Neutrophil (primary cell): ENCODE results near the gene CHST11.
A peak's percentile ranks its signal among the peaks of the same experiment; 100 is the strongest.

ENCODE experiments used
- H3K27ac ChIP-seq: fragments of 200-600 bp; sonication (generic); 2 replicates; pipeline ENCODE4 v1.5.1; 2016; ENCODE audit warnings: mild to moderate bottlenecking, moderate library complexity
- H3K27me3 ChIP-seq: fragments of 200-600 bp; sonication (generic); 2 replicates; pipeline ENCODE4 v1.6.0; 2016; ENCODE audit warnings: mild to moderate bottlenecking
- H3K36me3 ChIP-seq: fragments of 200-600 bp; sonication (generic); 2 replicates; pipeline ENCODE4 v1.5.1; 2017
- H3K4me1 ChIP-seq, 2 experiments: fragments of 200-600 bp in 1 of 2; sonication (generic) in 1 of 2; 1 replicate in 1 of 2; 2 replicates in 1 of 2; pipeline versions ENCODE4 v1.5.1 to v1.6.1; 2013 to 2016; ENCODE audit warnings: low read depth in 1 of 2, low read length in 1 of 2, mild to moderate bottlenecking in 1 of 2, moderate library complexity in 1 of 2; ENCODE audit not compliant: control insufficient read depth in 1 of 2, insufficient read depth in 1 of 2
- H3K4me3 ChIP-seq, 2 experiments: fragments of 200-600 bp in 1 of 2; sonication (generic) in 1 of 2; 1 replicate in 1 of 2; 2 replicates in 1 of 2; pipeline ENCODE4 v1.5.1; 2013 to 2016; ENCODE audit warnings: low read depth in 1 of 2, low read length in 1 of 2, mild to moderate bottlenecking in 1 of 2, moderate library complexity in 1 of 2
- H3K9me3 ChIP-seq: fragments of 200-600 bp; sonication (generic); 2 replicates; pipeline ENCODE4 v1.5.1; 2016
- TF ChIP-seq, protein P1 (sequence below): fragments of 200-600 bp; sonication (generic); IDR thresholded peaks from 2 replicates; pipeline ENCODE4 v1.5.1; 2016; ENCODE audit warnings: antibody characterized with exemption

The CHST11 gene

DNA sequence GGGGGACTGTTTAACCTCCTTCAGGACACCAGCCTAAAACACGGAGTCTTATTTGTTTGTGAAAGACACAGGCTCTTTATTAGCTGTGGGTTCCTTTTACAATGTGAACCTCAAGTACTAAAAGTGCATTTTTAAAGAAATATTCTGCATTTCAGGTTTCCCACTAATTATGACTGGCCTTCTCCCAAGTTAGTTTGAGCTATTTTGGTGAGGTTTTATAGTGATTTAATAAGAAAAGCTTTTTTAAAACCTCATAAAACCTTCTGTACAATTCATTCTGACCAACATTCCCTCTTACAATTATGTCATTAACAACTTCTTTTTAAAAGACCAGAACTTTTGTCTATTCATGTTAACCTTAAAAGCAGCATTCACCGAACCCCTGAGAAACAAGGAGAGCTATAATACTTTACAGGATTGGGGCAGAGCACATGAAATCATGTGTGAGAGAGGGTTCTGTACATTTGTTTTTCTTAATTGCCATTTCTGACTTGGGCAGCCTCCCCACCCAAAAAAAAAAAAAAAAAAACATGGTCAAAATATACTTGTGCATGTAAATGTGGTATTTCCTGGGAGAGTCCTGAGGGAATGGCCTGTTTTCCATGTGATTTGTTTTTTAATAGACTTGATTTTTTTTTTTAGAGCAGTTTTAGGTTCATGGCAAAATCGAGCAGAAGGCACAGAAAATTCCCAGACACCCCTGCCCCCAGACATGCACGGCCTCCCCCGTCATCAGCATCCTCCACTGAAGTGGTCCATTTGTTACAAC is 169.5 kb downstream of the CHST11 start:
- peaks cover 25 to 29% of the 10 kb centered on the region in 2 experiments for H3K4me1 ChIP-seq
- no peaks in the 10 kb centered on the region for H3K36me3 ChIP-seq
- no peak overlapping the region for H3K4me3 ChIP-seq
- TF ChIP-seq, protein P1, sequence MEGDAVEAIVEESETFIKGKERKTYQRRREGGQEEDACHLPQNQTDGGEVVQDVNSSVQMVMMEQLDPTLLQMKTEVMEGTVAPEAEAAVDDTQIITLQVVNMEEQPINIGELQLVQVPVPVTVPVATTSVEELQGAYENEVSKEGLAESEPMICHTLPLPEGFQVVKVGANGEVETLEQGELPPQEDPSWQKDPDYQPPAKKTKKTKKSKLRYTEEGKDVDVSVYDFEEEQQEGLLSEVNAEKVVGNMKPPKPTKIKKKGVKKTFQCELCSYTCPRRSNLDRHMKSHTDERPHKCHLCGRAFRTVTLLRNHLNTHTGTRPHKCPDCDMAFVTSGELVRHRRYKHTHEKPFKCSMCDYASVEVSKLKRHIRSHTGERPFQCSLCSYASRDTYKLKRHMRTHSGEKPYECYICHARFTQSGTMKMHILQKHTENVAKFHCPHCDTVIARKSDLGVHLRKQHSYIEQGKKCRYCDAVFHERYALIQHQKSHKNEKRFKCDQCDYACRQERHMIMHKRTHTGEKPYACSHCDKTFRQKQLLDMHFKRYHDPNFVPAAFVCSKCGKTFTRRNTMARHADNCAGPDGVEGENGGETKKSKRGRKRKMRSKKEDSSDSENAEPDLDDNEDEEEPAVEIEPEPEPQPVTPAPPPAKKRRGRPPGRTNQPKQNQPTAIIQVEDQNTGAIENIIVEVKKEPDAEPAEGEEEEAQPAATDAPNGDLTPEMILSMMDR: no peak
- H3K27me3 ChIP-seq: no peaks in the 10 kb centered on the region
- H3K27ac ChIP-seq: no peak overlapping the region
- H3K9me3 ChIP-seq: no peaks in the 10 kb centered on the region

DNA sequence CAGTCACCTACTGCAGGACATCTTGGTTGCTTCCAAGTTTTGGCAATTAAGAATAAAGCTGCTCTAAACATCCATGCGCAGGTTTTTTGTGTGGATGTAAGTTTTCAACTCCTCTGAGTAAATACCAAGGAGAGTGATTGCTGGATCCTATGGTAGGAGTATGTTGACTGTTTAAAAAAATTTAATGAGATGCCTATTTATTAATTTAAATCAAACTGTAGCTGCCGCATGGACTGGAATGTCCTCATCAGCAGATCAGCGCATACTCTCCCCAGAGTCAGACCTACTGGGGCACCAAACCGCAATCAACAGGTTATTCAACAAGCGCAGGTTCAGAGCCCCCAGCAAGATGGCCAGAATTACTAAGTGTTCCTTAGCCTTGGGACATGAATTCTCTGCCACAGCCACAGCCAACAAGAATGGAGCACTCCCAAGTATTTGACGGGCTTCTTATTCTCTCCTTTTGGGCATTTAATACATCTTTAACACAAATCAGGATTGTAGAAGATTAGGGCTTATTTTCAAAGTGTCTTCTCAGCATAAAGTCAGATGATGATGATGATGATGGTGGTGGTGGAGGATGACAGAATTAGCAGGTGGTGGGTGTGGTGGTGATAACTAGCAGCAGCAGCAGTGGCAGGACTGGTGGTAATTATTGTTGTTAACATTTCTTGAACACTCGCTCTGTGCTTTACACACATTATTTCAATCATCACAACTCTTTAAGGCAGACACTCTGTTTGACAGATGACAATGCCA is 170.7 kb downstream of the CHST11 start:
- TF ChIP-seq, protein P1: no peak
- H3K27me3 ChIP-seq: no peaks in the 10 kb centered on the region
- no peak overlapping the region for H3K4me3 ChIP-seq
- no peaks in the 10 kb centered on the region for H3K9me3 ChIP-seq
- peaks cover 22 to 25% of the 10 kb centered on the region in 2 experiments for H3K4me1 ChIP-seq
- no peaks in the 10 kb centered on the region for H3K36me3 ChIP-seq
- no peak overlapping the region for H3K27ac ChIP-seq

DNA sequence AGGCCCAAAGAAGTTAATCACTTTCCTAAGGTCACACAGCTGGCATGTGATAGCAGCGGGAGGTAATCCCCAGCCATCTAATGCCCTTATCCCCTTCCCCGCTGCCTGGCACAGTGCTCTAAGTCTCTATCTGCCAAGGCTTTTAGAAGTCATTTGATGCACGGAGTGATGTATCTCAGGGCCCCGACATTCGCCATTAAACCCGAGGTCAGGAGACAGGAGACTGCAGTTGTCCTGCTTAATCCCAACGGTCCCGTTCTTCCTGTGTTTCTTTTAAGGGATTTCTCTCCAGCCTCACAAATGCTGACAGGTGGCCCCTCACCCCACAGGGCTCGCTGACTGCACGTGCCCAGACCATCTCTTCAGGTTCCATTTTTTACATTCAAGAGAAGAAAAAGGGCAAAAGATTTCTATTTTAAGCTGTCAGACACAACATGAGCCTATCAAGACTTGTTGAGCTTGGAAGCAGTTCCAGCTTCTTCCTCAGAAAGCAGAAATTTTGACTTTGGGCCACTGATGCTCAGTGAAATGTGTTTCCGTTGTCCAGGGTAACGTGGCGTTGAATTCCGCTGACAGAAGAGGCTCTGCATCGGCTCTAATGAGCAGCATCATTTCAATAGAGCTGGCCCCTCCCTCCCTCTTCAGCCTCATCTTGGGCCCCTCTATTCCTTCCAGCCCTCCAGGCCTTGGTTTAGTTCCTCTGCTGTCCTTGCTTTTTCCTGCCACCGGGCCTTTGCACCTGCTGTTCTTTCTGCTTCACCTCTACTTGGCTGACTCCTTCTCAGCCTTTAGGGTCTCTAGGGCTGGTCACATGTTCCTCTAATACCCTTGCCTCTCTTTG is 171.5 kb downstream of the CHST11 start:
- Histone ChIP-seq H3K36me3 (no peaks in the 10 kb centered on the region), H3K9me3 (no peaks in the 10 kb centered on the region), H3K4me1 (peaks cover 14 to 18% of the 10 kb centered on the region in 2 experiments), H3K27me3 (no peaks in the 10 kb centered on the region), H3K4me3 (no peak overlapping the region), H3K27ac (peak overlapping the region; percentile 48)
- TF ChIP-seq, protein P1: no peak

DNA sequence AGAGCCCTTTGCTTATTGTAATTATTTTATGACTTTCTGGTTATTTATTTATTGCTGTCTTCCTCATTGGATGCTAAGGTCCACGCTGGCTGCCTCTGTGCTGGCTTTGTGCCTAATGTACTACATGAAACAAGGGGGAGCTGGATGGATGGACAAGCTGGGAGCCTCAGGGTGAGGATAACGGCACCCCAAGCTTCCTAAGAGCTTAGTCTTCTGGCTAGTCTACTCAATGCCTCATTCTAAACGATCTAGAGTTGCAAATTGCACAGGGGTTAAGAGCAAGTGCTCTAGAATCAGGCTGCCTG is 172.0 kb downstream of the CHST11 start:
- Histone ChIP-seq H3K27ac (peak overlapping the region; percentile 48), H3K27me3 (no peaks in the 10 kb centered on the region), H3K9me3 (no peaks in the 10 kb centered on the region), H3K4me1 (peaks cover 11 to 13% of the 10 kb centered on the region in 2 experiments), H3K4me3 (no peak overlapping the region), H3K36me3 (no peaks in the 10 kb centered on the region)
- TF ChIP-seq, protein P1: no peak

DNA sequence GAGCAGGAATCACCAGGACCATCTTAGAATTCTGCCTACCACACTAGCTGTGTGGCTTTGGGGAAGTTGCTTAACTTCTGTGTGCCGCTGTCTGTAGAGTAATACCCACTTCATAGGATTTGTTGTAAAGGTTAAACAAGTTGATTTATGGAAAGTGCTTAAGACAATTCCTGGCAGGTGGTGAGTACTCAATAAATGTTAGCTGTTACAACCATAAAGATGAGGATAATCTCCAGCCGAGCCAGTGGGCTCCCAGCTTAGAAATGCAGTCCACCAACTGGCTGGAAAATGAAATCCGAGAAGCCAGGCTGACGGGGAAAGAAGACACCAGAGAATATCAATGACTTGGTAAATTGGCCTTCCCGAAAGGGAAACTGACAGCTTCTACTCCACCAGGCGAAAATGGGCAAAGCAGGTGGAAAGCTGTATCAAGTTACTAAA is 173.5 kb downstream of the CHST11 start:
- no peaks in the 10 kb centered on the region for H3K9me3 ChIP-seq
- H3K4me3 ChIP-seq: no peak overlapping the region
- peaks cover 11% of the 10 kb centered on the region in 2 experiments for H3K4me1 ChIP-seq
- no peaks in the 10 kb centered on the region for H3K27me3 ChIP-seq
- H3K36me3 ChIP-seq: no peaks in the 10 kb centered on the region
- TF ChIP-seq, protein P1: no peak
- H3K27ac ChIP-seq: peak overlapping the region; percentile 44
